Measurements from ENCODE around the gene DBP.

DNA sequence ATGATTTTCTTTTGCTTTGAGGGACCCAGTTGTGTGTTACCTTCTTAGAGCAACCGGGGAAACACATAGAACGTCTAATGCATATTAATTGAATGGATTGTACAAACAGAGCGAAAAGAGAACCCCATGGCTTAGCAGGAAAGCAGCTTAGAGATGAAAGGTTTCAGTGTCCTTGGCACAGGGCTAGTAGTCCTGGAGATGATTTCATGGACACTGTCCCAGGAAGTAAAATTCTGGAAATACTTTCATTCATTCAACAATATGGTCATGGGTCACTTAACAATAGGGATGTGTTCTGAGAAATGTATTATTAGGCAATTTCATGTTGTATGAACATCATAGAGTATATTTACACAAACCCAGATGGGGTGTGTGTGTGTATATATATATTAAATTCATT, 48.9 kb upstream of the DBP start:
- TF ChIP-seq, protein P1, sequence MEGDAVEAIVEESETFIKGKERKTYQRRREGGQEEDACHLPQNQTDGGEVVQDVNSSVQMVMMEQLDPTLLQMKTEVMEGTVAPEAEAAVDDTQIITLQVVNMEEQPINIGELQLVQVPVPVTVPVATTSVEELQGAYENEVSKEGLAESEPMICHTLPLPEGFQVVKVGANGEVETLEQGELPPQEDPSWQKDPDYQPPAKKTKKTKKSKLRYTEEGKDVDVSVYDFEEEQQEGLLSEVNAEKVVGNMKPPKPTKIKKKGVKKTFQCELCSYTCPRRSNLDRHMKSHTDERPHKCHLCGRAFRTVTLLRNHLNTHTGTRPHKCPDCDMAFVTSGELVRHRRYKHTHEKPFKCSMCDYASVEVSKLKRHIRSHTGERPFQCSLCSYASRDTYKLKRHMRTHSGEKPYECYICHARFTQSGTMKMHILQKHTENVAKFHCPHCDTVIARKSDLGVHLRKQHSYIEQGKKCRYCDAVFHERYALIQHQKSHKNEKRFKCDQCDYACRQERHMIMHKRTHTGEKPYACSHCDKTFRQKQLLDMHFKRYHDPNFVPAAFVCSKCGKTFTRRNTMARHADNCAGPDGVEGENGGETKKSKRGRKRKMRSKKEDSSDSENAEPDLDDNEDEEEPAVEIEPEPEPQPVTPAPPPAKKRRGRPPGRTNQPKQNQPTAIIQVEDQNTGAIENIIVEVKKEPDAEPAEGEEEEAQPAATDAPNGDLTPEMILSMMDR (conservative IDR thresholded peaks at IDR 0.05; ENCODE audit: low read length): no peak
- no peak for TF ChIP-seq EZH2phosphoT487 (IDR thresholded peaks at IDR 0.05; ENCODE audit: borderline replicate concordance)

All from Loucy (cell line).